ENCODE data around the gene SLC25A21. TPM values are rescaled to one million over a fixed set of nuclear protein-coding genes. Genes with fewer than 3 reads are reported as not detected.

SLC25A21 gene
- total RNA-seq, 1 experiment from 2014 or later = 7.1 TPM

GRCh38 chr14:37122288-37122687 is 50.1 kb downstream of the SLC25A21 start:
- Histone ChIP-seq H3K23ac (ENCODE audit: insufficient read length, low read depth, low read length) (no peak overlapping the region), H3K9ac (ENCODE audit: extremely low read depth, insufficient read length, low read length) (no peak overlapping the region), H3K79me1 (ENCODE audit: insufficient read depth, low read depth, low read length, poor library complexity, severe bottlenecking) (no peaks in the 10 kb centered on the region), H2BK5ac (ENCODE audit: insufficient read length, low read length) (no peak overlapping the region), H3K23me2 (ENCODE audit: insufficient read length, low read depth, low read length, poor library complexity, severe bottlenecking) (no peaks in the 10 kb centered on the region), H3K79me2 (ENCODE audit: insufficient read depth, low read length) (no peaks in the 10 kb centered on the region), H3K27ac (ENCODE audit: insufficient read length, low read depth, low read length) (no peak overlapping the region), H3K27me3 (ENCODE audit: insufficient read depth, low read length) (no peaks in the 10 kb centered on the region), H3K9me3 (ENCODE audit: control insufficient read depth, low read depth, low read length) (no peaks in the 10 kb centered on the region), H3K18ac (ENCODE audit: insufficient read length, low read depth, low read length) (no peak overlapping the region), H3K14ac (ENCODE audit: insufficient read depth, low read length) (no peak overlapping the region), H2AFZ (ENCODE audit: low read length) (no peak overlapping the region), H2AK5ac (ENCODE audit: insufficient read length, low read length) (no peak overlapping the region), H2BK20ac (ENCODE audit: low read depth, low read length, poor library complexity, severe bottlenecking) (no peak overlapping the region), H3K4ac (ENCODE audit: low read depth, low read length) (no peak overlapping the region), H3K4me2 (ENCODE audit: insufficient read depth, insufficient read length, low read length) (no peak overlapping the region), H2BK120ac (ENCODE audit: low read depth, low read length, poor library complexity, severe bottlenecking) (no peak overlapping the region), H4K20me1 (ENCODE audit: control insufficient read depth, insufficient read depth, insufficient read length) (no peaks in the 10 kb centered on the region), H4K5ac (ENCODE audit: insufficient read length, low read depth, low read length) (no peak overlapping the region), H4K8ac (replicated peaks; ENCODE audit: insufficient read length, low read depth, low read length) (no peak overlapping the region), H4K91ac (ENCODE audit: insufficient read length, low read depth, low read length) (no peak overlapping the region), H2BK15ac (ENCODE audit: low read depth, low read length) (no peak overlapping the region), H3T11ph (ENCODE audit: low read length) (no peak overlapping the region), H3K56ac (ENCODE audit: insufficient read length, low read depth, low read length) (no peak overlapping the region), H3K4me1 (ENCODE audit: insufficient read depth, low read length) (no peaks in the 10 kb centered on the region), H2BK12ac (ENCODE audit: insufficient read length, low read depth, low read length) (no peak overlapping the region)
- Mint-ChIP-seq H3K9me3 (peaks cover 3 to 5% of the 10 kb centered on the region in 2 experiments; a peak in 3 of 5 replicates), H3K4me3 (no peak overlapping the region), H3K36me3 (ENCODE audit: insufficient read depth in 1 of 3, low read depth in 3 of 3) (peaks cover 3 to 15% (median 6%) of the 10 kb centered on the region in 3 experiments; a peak in 5 of 7 replicates), H3K4me1 (peaks cover 6 to 8% of the 10 kb centered on the region in 2 experiments), H3K27ac (no peak overlapping the region), H3K27me3 (ENCODE audit: low read depth) (no peaks in the 10 kb centered on the region)
- TF ChIP-seq, protein P1, sequence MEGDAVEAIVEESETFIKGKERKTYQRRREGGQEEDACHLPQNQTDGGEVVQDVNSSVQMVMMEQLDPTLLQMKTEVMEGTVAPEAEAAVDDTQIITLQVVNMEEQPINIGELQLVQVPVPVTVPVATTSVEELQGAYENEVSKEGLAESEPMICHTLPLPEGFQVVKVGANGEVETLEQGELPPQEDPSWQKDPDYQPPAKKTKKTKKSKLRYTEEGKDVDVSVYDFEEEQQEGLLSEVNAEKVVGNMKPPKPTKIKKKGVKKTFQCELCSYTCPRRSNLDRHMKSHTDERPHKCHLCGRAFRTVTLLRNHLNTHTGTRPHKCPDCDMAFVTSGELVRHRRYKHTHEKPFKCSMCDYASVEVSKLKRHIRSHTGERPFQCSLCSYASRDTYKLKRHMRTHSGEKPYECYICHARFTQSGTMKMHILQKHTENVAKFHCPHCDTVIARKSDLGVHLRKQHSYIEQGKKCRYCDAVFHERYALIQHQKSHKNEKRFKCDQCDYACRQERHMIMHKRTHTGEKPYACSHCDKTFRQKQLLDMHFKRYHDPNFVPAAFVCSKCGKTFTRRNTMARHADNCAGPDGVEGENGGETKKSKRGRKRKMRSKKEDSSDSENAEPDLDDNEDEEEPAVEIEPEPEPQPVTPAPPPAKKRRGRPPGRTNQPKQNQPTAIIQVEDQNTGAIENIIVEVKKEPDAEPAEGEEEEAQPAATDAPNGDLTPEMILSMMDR (conservative IDR thresholded peaks at IDR 0.05) = no peak
- no CpG with 5 or more reads among the region's 3 CpGs for WGBS (ENCODE audit: extremely low coverage, insufficient read length, low lambda C conversion rate)
- no peak for DNase-seq

All from H9 (cell line).